Measurements from ENCODE around the gene ESRRB. TPM values are rescaled to one million over a fixed set of nuclear protein-coding genes. Genes with fewer than 3 reads are reported as not detected.
A peak's percentile ranks its signal among the peaks of the same experiment; 100 is the strongest.

Gene ESRRB
- total RNA-seq, 4 donors from 2014 or later: 0.27 TPM; not detected in 3

DNA sequence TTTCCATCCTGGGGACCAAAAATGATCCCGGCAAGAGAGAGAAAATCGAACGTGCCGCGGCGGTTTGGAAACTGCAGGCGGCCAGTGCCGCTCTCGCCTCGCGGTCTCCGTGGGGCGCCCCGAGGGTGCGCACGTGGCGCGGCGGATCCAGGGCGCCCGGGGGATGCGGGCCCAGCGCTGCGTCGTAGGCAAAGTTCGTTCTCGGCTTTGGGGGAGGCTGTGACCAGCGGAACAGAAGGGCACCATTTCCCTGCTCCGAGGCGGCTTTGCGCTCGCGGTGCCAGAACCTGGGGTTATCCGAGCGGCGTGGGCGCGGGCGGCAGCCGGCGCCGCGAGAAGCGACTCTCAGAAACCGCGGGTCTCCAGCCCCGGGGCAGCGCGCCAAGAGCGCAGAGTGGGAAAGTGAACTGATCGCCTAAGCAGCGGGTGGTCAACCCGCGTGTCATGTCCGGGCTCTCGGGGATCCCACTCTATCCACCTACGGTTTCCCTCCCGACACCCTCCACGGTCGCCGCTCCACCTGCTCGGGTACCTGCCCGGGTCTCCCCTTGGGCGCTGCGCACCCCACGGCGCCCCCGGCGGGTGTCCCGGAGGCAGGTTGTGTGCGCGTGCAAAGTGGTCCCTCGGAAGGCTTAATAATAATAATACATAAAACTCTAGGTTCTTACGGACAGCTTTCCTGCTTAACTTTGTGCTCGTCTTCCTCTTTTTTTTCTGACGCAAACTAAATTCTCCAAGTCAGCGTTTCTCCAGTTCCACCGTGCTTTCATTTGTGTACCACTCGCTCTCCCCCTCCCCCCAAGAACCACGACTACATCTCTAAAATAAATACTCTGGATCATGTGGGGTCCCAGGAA is 1.2 kb downstream of the ESRRB start:
- TF ChIP-seq POLR2A (IDR thresholded peaks at IDR 0.05) (no peak), POLR2AphosphoS5 (IDR thresholded peaks at IDR 0.05) (no peak), EP300 (IDR thresholded peaks at IDR 0.05; ENCODE audit: low read depth) (no peak)
- TF ChIP-seq, protein P1, sequence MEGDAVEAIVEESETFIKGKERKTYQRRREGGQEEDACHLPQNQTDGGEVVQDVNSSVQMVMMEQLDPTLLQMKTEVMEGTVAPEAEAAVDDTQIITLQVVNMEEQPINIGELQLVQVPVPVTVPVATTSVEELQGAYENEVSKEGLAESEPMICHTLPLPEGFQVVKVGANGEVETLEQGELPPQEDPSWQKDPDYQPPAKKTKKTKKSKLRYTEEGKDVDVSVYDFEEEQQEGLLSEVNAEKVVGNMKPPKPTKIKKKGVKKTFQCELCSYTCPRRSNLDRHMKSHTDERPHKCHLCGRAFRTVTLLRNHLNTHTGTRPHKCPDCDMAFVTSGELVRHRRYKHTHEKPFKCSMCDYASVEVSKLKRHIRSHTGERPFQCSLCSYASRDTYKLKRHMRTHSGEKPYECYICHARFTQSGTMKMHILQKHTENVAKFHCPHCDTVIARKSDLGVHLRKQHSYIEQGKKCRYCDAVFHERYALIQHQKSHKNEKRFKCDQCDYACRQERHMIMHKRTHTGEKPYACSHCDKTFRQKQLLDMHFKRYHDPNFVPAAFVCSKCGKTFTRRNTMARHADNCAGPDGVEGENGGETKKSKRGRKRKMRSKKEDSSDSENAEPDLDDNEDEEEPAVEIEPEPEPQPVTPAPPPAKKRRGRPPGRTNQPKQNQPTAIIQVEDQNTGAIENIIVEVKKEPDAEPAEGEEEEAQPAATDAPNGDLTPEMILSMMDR (IDR thresholded peaks at IDR 0.05): no peak
- H3K27ac ChIP-seq: no peak overlapping the region
- intact Hi-C loops (cut with DNase I; ENCODE audit: low total_unique reads): no loop called here
- 5 to 12% methylated on average over 14 to 70 of the region's 80 CpGs for WGBS, 2 donors (ENCODE audit: low coverage in 1 of 2)
- peaks cover 79% of the 10 kb centered on the region for H3K27me3 ChIP-seq
- no peaks in the 10 kb centered on the region for H3K36me3 ChIP-seq
- in situ Hi-C loops (cut with MboI; ENCODE audit: low pct_ligation_motif_present in 1 of 4, low pct_unique_long_range_greater_than_20kb in 1 of 4, low sequenced_read_pairs in 3 of 4): no loop called here
- no peak for DNase-seq
- no peaks in the 10 kb centered on the region for H3K9me3 ChIP-seq
- peak overlapping the region in 1 of 4 donors; percentile 40 for H3K4me3 ChIP-seq
- H3K4me1 ChIP-seq: peaks cover 0 to 17% (median 13%) of the 10 kb centered on the region in 4 donors

- Histone ChIP-seq H3K4me3 (no peak overlapping the region), H3K4me1 (peaks cover 0 to 17% (median 13%) of the 10 kb centered on the region in 4 donors), H3K27ac (no peak overlapping the region), H3K9me3 (no peaks in the 10 kb centered on the region), H3K27me3 (peaks cover 85% of the 10 kb centered on the region), H3K36me3 (no peaks in the 10 kb centered on the region)
- DNase-seq: no peak
- 8 to 16% methylated on average over 2 to 5 of the region's 5 CpGs for WGBS, 2 donors (ENCODE audit: low coverage in 1 of 2)
- TF ChIP-seq POLR2A (IDR thresholded peaks at IDR 0.05) (no peak), EP300 (IDR thresholded peaks at IDR 0.05; ENCODE audit: low read depth) (no peak), POLR2AphosphoS5 (IDR thresholded peaks at IDR 0.05) (no peak)
- TF ChIP-seq, protein P1 (IDR thresholded peaks at IDR 0.05): no peak
- intact Hi-C loops (cut with DNase I; ENCODE audit: low total_unique reads) (no loop called here), in situ Hi-C loops (cut with MboI; ENCODE audit: low pct_ligation_motif_present in 1 of 4, low pct_unique_long_range_greater_than_20kb in 1 of 4, low sequenced_read_pairs in 3 of 4) (no loop called here)
These were observed 1.8 kb downstream of the ESRRB start for GRCh38 chr14:76377735-76378074.

DNA sequence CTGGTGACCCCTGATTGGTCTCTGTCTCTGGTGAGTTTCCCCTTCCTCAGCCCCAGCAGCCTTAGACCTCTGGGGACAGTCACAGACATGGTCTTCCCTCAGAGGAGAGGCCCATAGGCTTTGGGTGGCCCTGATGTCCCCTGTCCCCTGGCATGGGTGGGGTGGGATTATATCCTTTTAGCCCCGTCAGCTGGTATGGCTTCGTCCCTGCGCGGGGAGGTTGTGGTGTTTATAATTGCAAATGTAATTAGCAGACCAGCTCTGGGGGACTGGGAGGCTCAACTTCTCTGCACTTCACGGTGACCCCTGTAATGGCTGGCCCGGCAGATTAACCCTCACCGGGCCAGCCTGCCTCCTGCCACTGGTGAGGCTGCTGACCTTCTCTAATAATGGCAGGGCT is 5.1 kb downstream of the ESRRB start:
- Histone ChIP-seq H3K27ac (no peak overlapping the region), H3K4me1 (peaks cover 0 to 16% (median 12%) of the 10 kb centered on the region in 4 donors), H3K9me3 (no peaks in the 10 kb centered on the region), H3K36me3 (no peaks in the 10 kb centered on the region), H3K27me3 (peaks cover 97% of the 10 kb centered on the region), H3K4me3 (no peak overlapping the region)
- 33% methylated on average over 7 of the region's 7 CpGs; no CpG with 5 or more reads in 1 of the 2 donors for WGBS, 2 donors (ENCODE audit: low coverage in 1 of 2)
- no peak for TF ChIP-seq POLR2A (IDR thresholded peaks at IDR 0.05)
- TF ChIP-seq, protein P1 (IDR thresholded peaks at IDR 0.05): no peak
- no peak for TF ChIP-seq POLR2AphosphoS5 (IDR thresholded peaks at IDR 0.05)
- in situ Hi-C loops (cut with MboI; ENCODE audit: low pct_ligation_motif_present in 1 of 4, low pct_unique_long_range_greater_than_20kb in 1 of 4, low sequenced_read_pairs in 3 of 4): loop anchor here in 1 of 4 donors (10.0 kb wide), 1 partner anchor 326 kb away; no protein-coding TSS in a partner anchor
- intact Hi-C loops (cut with DNase I; ENCODE audit: low total_unique reads): loop anchor here (5.0 kb wide), 1 partner anchor 1136 kb away; no protein-coding TSS in a partner anchor
- DNase-seq: no peak

DNA sequence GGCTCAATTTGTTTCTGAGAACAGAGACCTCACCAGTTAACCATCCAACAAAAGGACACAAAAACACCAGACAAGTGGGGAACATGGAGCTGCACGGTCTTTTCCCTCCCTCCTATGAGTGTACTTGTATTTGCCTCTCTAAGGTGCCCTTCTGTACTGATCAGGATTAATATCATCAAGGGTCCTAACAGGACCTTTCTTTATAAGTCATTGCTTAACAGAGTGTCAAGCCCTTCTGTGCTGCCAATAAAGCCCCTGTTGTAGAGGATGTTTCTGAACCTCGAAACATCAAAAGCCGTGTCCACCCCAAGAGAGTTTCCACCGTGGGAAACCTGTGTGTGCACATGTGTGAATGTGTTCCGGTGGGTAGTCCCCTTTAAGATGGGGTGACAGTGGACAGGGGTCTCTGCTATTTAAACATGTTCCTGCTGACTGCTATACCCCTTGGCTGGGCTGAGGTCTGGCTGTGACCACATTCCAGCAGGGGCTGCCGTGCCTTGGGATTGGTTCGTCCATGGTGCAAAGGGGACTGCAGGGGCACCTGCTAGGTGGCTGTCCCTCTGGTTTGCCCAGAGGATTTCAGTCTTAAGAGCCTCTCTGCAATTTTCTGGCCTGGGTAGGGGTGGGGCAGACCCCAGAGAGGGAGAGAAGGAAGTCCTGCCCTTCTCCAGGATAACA is 6.0 kb downstream of the ESRRB start:
- in situ Hi-C loops (cut with MboI; ENCODE audit: low pct_ligation_motif_present in 1 of 4, low pct_unique_long_range_greater_than_20kb in 1 of 4, low sequenced_read_pairs in 3 of 4): loop anchor here in 1 of 4 donors (10.0 kb wide), 1 partner anchor 327 kb away; no protein-coding TSS in a partner anchor
- no peaks in the 10 kb centered on the region for H3K36me3 ChIP-seq

More for the DNA sequence above, 6.0 kb downstream of the ESRRB start:
- no peak for TF ChIP-seq POLR2AphosphoS5 (IDR thresholded peaks at IDR 0.05)
- no peak for TF ChIP-seq POLR2A (IDR thresholded peaks at IDR 0.05)
- no peak for TF ChIP-seq EP300 (IDR thresholded peaks at IDR 0.05; ENCODE audit: low read depth)
- TF ChIP-seq, protein P1 (IDR thresholded peaks at IDR 0.05): no peak
- DNase-seq: no peak
- intact Hi-C loops (cut with DNase I; ENCODE audit: low total_unique reads): loop anchor here (5.0 kb wide), 1 partner anchor 1135 kb away; no protein-coding TSS in a partner anchor
- Histone ChIP-seq H3K4me1 (peaks cover 0 to 6% (median 4%) of the 10 kb centered on the region in 4 donors), H3K27me3 (peaks cover 97% of the 10 kb centered on the region), H3K4me3 (no peak overlapping the region), H3K9me3 (no peaks in the 10 kb centered on the region), H3K27ac (no peak overlapping the region)
- 60 to 76% methylated on average over 1 to 7 of the region's 7 CpGs for WGBS, 2 donors (ENCODE audit: low coverage in 1 of 2)

All from transverse colon (tissue), 4 donors.